Tongue (tissue), 2 donors: ENCODE results near the gene ALS2CL. TPM values are rescaled to one million over a fixed set of nuclear protein-coding genes. Genes with fewer than 3 reads are reported as not detected.

ENCODE experiments used
- DNase-seq: peaks from one replicate; pipeline ENCODE4 v3.0.0-alpha.2; 2015
- total RNA-seq: library from RNA; depleted of rRNA; stranded (reverse); fragments of >200 nt; gene quantifications from one replicate; pipeline ENCODE4 v1.2.3, GENCODE V29; 2014

ALS2CL gene
- total RNA-seq, 1 donor from 2014 or later, result 39.8 TPM

GRCh38 chr3:46664971-46665762, 28.3 kb downstream of the ALS2CL start:
- DNase-seq, result no peak

GRCh38 chr3:46664188-46664970, 29.1 kb downstream of the ALS2CL start:
- DNase-seq, result no peak

GRCh38 chr3:46663591-46664135, 29.8 kb downstream of the ALS2CL start:
- DNase-seq, result peak; percentile 75

- DNase-seq, result peak; percentile 92
Measured at GRCh38 chr3:46662771-46663551, 30.5 kb downstream of the ALS2CL start.

- no peak for DNase-seq
Measured at GRCh38 chr3:46661776-46662766, 31.4 kb downstream of the ALS2CL start.

- DNase-seq, result peak; percentile 29
Measured at GRCh38 chr3:46660543-46661523, 32.6 kb downstream of the ALS2CL start.

- no peak for DNase-seq
Measured at GRCh38 chr3:46660003-46660402, 33.5 kb downstream of the ALS2CL start.

- DNase-seq, result no peak
Measured at GRCh38 chr3:46659285-46659684, 34.2 kb downstream of the ALS2CL start.

- DNase-seq, result no peak
Measured at GRCh38 chr3:46656778-46657556, 36.5 kb downstream of the ALS2CL start.

- DNase-seq, result no peak
Measured at GRCh38 chr3:46655271-46655670, 38.2 kb downstream of the ALS2CL start.

- no peak for DNase-seq
Measured at GRCh38 chr3:46651084-46651483, 42.4 kb downstream of the ALS2CL start.

- no peak for DNase-seq
Measured at GRCh38 chr3:46649436-46649835, 44.0 kb downstream of the ALS2CL start.

- no peak for DNase-seq
Measured at GRCh38 chr3:46648096-46648495, 45.4 kb downstream of the ALS2CL start.

- DNase-seq, result no peak
Measured at GRCh38 chr3:46646700-46647099, 46.8 kb downstream of the ALS2CL start.

GRCh38 chr3:46643701-46644100, 49.8 kb downstream of the ALS2CL start:
- DNase-seq, result no peak

GRCh38 chr3:46642971-46643370, 50.5 kb downstream of the ALS2CL start:
- no peak for DNase-seq

GRCh38 chr3:46640927-46641326, 52.6 kb downstream of the ALS2CL start:
- no peak for DNase-seq

GRCh38 chr3:46639221-46639620, 54.3 kb downstream of the ALS2CL start:
- no peak for DNase-seq

- DNase-seq, result no peak
Measured at GRCh38 chr3:46634856-46635255, 58.6 kb downstream of the ALS2CL start.
